Body of pancreas (tissue), 4 donors: ENCODE results near the gene RRAGD. TPM values are rescaled to one million over a fixed set of nuclear protein-coding genes. Genes with fewer than 3 reads are reported as not detected.
A peak's percentile ranks its signal among the peaks of the same experiment; 100 is the strongest.

ENCODE experiments used
- ATAC-seq: fragments of 150-250 bp; one replicate; pipeline ENCODE4 v1.9.1; 2016
- DNase-seq, 4 donors: peaks; one replicate each; pipeline ENCODE4 v3.0.0-alpha.2; 2019
- H3K27ac ChIP-seq, 4 donors: fragments of 200-600 bp; sonication (generic); 1 replicate in 3 of 4; 2 replicates in 1 of 4; pipeline versions ENCODE4 v1.5.1 to v1.6.1; 2016 to 2019; ENCODE audit warnings: mild to moderate bottlenecking in 1 of 4, mixed read lengths in 1 of 4, moderate library complexity in 1 of 4
- H3K27me3 ChIP-seq, 2 donors: fragments of 200-600 bp; sonication (generic); one replicate each; pipeline ENCODE4 v1.6.0; 2016; ENCODE audit warnings: mild to moderate bottlenecking in 1 of 2
- H3K36me3 ChIP-seq, 2 donors: fragments of 200-600 bp; sonication (generic); replicated peaks in 1 of 2; 2 replicates each; pipeline ENCODE4 v1.5.1; 2016; ENCODE audit warnings: low read depth in 2 of 2; ENCODE audit not compliant: insufficient read depth in 1 of 2
- H3K4me1 ChIP-seq: fragments of 200-600 bp; sonication (generic); one replicate; pipeline ENCODE4 v1.6.0; 2016
- H3K4me3 ChIP-seq, 2 donors: fragments of 200-600 bp; sonication (generic); 1 replicate in 1 of 2; 2 replicates in 1 of 2; pipeline ENCODE4 v1.5.1; 2016 to 2019
- H3K9me3 ChIP-seq, 3 donors: fragments of 200-600 bp; sonication (generic); 1 replicate in 2 of 3; 2 replicates in 1 of 3; pipeline ENCODE4 v1.5.1; 2016
- CTCF ChIP-seq, 7 experiments: fragments of 450-650 bp in 4 of 7; fragments of 200-600 bp in 3 of 7; sonication (generic) in 3 of 7; IDR thresholded peaks; one replicate each; pipeline ENCODE4 v1.5.1; 2016 to 2019; ENCODE audit warnings: antibody characterized with exemption in 7 of 7
- POLR2A ChIP-seq, 3 donors: fragments of 450-650 bp; IDR thresholded peaks; one replicate each; pipeline ENCODE4 v1.6.1; 2016; ENCODE audit warnings: antibody characterized with exemption in 3 of 3, mild to moderate bottlenecking in 2 of 3
- WGBS, 2 donors: methylation state at CpG; one replicate each; pipeline ENCODE4 v1.1.5; 2017; 5-methylcytosine and 5-hydroxymethylcytosine counted together
- intact Hi-C: fragments of 100-400 bp; cut with DNase I; formaldehyde crosslinking; loops from one replicate; pipeline ENCODE4 v1.15.1; 2023
- total RNA-seq, 2 donors: library from RNA; depleted of rRNA; stranded (reverse); fragments of >200 nt; gene quantifications; one replicate each; pipeline ENCODE4 v1.1.0, GENCODE V29; 2016

RRAGD gene
- total RNA-seq, 2 donors from 2014 or later, result 9.2 to 9.3 TPM

DNA sequence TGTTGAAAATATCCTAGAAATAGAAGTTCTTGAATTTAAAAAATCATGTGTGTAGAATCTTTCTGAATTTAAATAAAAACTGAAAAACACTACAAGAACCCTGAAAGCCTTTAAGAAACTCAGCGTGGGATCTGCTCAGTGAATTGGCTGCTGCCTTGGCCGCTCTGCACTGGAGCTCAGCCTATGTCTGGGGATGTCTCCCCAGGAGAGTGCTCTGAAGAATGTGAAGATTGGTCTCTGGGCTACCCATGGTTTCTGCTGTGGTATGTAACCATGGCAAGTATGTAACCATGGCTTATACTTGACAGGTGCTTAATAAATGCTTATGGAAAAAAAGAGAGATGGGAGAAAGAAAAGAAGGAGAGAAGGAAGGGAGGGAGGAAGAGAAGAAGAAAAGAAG is 3.1 kb upstream of the RRAGD start:
- no peak for TF ChIP-seq POLR2A (IDR thresholded peaks at IDR 0.05)
- no peak for TF ChIP-seq CTCF (IDR thresholded peaks at IDR 0.05)
- Histone ChIP-seq H3K4me3 (no peak overlapping the region), H3K36me3 (no peaks in the 10 kb centered on the region), H3K4me1 (peaks cover 14% of the 10 kb centered on the region), H3K27me3 (no peaks in the 10 kb centered on the region), H3K27ac (no peak overlapping the region), H3K9me3 (no peaks in the 10 kb centered on the region)
- DNase-seq (no peak), ATAC-seq (no peak)
- WGBS, 2 donors, result 93 to 94% methylated on average over 2 of the region's 2 CpGs
- intact Hi-C loops, result no loop called here

GRCh38 chr6:89414215-89414614 is 2.1 kb upstream of the RRAGD start:
- H3K4me3 ChIP-seq, result no peak overlapping the region
- ATAC-seq (no peak), DNase-seq (no peak)
- H3K4me1 ChIP-seq, result peaks cover 14% of the 10 kb centered on the region
- H3K9me3 ChIP-seq, result no peaks in the 10 kb centered on the region
- H3K36me3 ChIP-seq, result no peaks in the 10 kb centered on the region
- no peak for TF ChIP-seq CTCF (IDR thresholded peaks at IDR 0.05)
- no peak for TF ChIP-seq POLR2A (IDR thresholded peaks at IDR 0.05)
- no peaks in the 10 kb centered on the region for H3K27me3 ChIP-seq
- intact Hi-C loops, result no loop called here
- WGBS, 2 donors, result 10 to 18% methylated on average over 2 of the region's 2 CpGs
- H3K27ac ChIP-seq, result no peak overlapping the region

GRCh38 chr6:89413006-89413400 is 930 bp upstream of the RRAGD start:
- 19 to 27% methylated on average over 9 of the region's 9 CpGs for WGBS, 2 donors
- H3K27me3 ChIP-seq, result no peaks in the 10 kb centered on the region

GRCh38 chr6:89411145-89412070 is 665 bp downstream of the RRAGD start:
- Histone ChIP-seq H3K27ac (peak overlapping the region; percentile 33 to 73 (median 72)), H3K4me1 (peaks cover 14% of the 10 kb centered on the region), H3K36me3 (no peaks in the 10 kb centered on the region), H3K9me3 (no peaks in the 10 kb centered on the region), H3K4me3 (peak overlapping the region; percentile 62 to 65), H3K27me3 (no peaks in the 10 kb centered on the region)
- WGBS, 2 donors, result 0 to 2% methylated on average over 20 to 91 of the region's 93 CpGs
- DNase-seq (peak; percentile 37 to 61 (median 47)), ATAC-seq (peak; percentile 57)
- TF ChIP-seq CTCF (IDR thresholded peaks at IDR 0.05) (no peak), POLR2A (IDR thresholded peaks at IDR 0.05) (peak in 1 of 3 donors; percentile 25)
- intact Hi-C loops, result no loop called here

More at GRCh38 chr6:89413006-89413400, 930 bp upstream of the RRAGD start:
- Histone ChIP-seq H3K4me1 (peaks cover 14% of the 10 kb centered on the region), H3K9me3 (no peaks in the 10 kb centered on the region), H3K4me3 (no peak overlapping the region), H3K36me3 (no peaks in the 10 kb centered on the region), H3K27ac (peak overlapping the region in 3 of 4 donors; percentile 72 to 73 (median 73))
- peak; percentile 41 for ATAC-seq
- peak; percentile 33 to 59 (median 43) for DNase-seq
- TF ChIP-seq POLR2A (IDR thresholded peaks at IDR 0.05) (no peak), CTCF (IDR thresholded peaks at IDR 0.05) (no peak)
- intact Hi-C loops, result no loop called here
